NOMO-1 (cell line): ENCODE measurements around the gene DDI1.
"Not testable (repeated sequence)": the region's sequence is repeated elsewhere in the genome, so short reads cannot be mapped to it uniquely, and the experiment has no call there.

Source experiments
- DNase-seq, 2 experiments: peaks; one replicate each; lab custom pipeline; 2025; ENCODE audit not compliant: unreplicated experiment in 2 of 2; lab: John Stamatoyannopoulos, UW

Gene DDI1

DNA sequence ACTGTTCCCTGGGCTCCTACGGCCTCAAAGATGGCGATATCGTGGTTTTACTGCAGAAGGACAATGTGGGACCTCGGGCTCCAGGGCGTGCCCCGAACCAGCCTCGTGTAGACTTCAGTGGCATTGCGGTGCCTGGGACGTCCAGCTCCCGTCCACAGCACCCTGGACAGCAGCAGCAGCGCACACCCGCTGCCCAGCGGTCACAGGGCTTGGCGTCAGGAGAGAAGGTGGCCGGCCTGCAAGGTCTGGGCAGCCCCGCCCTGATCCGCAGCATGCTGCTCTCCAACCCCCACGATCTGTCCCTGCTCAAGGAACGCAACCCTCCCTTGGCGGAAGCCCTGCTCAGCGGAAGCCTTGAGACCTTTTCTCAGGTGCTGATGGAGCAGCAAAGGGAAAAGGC, 555 bp downstream of the DDI1 start:
- DNase-seq, result no peak

DNA sequence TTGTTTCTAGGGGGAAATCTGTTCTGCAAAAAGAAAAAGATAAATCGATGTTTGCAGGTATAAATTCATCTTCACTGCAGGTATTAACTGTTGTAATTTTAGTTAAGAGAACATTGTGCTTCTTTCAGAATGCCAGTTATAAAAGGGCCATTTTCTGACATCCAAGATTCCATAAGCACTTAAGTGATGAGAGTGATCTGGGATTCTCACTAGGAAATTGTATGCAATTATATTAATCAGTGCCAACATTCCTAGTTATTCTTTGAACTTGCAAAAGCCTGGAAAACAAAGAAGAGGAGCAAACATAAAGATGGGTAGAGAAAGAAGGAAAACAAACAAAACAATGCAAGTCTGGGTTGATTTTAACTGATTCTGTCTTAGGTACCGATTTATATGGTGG, 5.4 kb downstream of the DDI1 start:
- no peak for DNase-seq

DNA sequence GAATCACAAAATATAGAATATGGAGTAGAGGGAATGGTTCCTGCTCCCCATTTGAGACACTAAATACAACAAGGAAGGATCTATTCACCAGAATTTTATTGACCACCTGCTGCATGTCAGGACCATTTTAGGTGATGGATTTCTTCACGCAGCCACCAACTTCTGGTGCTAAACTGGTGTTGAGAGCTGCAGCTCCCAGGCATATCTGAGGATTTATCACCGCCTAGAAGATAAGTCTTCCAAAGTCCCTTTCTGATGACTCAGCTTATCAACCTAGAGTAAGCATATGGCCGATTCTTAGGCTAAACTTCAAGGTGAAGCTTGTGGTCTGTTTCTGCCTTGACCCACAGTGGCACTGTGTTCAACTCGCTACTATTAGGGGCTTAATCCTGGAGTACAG, 6.7 kb downstream of the DDI1 start:
- no peak for DNase-seq

DNA sequence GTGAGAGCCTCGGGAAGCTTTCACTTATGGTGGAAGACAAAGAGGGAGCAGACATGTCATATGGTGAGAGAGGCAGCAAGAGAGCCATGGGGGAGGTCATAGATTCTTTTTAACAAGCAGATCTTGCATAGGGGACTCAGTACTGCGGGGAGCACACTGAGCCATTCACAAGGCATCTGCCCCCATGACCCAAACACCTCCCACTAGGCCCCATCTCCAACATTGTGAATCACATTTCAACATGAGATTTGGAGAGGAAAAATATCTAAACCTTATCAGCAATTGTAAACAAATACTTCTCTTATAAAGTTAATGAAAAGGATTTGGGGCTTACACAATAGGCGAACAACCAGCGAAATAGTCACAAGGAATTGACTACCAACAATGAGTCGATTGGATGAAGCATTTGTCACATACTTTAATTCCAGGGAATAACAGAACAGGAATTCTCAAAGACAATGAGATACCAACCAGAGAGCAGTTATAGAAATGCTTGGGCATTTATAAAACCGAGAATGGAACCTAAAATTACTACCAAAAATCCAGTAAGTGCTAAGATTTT, 7.3 kb downstream of the DDI1 start:
- DNase-seq, result no peak

DNA sequence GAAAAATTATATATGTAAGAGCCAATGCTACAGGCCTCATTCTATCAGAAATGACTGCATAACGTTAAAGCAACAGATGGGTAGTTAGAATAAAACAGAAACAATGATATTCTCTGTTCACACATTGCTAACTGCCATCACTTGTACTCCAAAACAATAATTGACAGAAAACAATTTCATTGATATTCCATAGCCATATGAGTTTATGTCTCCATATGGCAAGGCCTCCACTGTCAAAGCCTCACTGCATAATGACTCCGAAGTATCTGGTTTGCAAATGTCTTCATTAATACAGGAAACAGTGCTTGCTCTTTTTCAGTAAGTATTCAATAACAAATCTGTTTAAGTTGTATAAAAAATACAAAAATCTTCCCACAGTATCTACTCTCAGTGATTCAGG, 9.9 kb downstream of the DDI1 start:
- no peak for DNase-seq

DNA sequence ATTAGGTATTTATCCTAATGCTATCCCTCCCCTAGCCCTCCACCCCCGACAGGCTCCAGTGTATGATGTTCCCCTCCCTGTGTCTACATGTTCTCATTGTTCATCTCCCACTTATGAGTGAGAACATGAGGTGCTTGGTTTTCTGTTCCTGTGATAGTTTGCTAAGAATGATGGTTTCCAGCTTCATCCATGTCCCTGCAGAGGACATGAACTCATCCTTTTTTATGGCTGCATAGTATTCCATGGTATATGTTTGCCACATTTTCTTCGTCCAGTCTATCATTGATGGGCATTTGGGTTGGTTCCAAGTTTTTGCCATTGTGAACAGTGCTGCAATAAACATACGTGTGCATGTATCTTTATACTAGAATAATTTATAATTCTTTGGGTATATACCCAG, 10.4 kb downstream of the DDI1 start:
- not testable (repeated sequence) for DNase-seq

DNA sequence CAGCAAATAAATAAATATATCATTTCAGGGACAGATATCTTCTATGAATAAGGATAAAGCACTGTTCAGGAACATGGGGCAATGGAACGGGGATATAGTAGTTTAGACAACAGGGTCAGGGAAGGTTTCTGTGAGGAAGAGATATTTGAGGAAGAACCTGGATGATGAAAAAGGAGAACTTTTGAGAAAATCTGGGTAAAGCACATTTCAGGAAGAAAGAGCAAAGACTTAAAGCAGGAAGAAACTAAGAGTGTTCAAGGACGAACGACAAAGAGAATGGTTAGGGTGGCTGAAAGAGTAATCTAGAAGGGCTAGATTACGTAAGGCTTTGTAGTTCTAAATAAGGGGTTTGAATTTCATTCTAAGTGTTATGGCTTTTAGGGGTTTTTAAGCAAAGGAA, 12.7 kb downstream of the DDI1 start:
- DNase-seq, result peak in 1 of 2 experiments; percentile 32

DNA sequence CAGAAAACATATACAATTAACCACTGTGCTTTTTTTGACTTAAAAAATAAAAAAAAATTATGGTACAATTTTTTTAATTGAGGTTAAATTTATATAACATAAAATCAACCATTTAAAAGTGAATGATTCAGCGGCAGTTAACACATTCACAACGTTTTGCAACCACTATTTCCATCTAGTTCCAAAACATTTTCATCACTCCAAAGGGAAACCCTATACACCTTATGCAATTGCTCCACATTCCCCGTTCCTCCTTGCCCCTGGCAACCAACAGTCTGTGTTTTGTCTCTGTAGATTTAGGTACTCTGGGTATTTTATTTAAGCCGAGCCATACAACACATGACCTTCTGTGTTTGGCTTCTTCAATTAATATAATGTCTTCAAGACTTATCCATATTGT, 15.3 kb downstream of the DDI1 start:
- no peak for DNase-seq

DNA sequence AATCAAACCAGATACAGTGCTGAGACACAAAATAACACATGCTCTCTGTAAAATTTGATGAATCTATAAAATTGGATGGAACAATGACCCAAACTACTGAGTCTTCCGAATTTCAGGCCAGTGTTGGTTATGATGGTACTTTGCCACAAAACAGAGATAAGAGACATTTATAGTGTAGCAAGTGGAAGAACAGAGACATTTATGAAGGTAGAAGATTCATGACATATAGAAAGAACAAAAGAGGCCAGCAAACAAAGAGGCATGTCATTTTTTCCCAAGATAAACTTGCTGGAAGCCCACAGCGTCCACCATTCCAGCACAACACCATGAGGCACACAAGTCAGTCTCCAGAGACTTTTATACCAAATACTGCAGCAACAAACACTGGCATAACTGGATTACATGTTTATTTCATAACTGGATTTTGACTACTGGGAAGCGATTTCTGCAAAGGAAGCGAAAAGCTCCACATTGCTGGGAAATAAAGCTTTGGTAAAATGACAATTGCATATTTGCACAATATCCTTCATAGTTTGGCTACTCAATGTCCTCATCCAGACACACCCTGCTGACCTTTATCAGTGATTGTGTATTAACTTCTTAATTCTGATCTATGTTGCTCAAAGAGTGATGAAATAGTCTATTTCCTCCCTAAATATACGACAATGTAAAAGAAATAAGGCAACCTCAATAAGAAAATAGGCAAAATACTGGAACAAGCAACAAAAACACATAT, 17.5 kb downstream of the DDI1 start:
- DNase-seq, result no peak

DNA sequence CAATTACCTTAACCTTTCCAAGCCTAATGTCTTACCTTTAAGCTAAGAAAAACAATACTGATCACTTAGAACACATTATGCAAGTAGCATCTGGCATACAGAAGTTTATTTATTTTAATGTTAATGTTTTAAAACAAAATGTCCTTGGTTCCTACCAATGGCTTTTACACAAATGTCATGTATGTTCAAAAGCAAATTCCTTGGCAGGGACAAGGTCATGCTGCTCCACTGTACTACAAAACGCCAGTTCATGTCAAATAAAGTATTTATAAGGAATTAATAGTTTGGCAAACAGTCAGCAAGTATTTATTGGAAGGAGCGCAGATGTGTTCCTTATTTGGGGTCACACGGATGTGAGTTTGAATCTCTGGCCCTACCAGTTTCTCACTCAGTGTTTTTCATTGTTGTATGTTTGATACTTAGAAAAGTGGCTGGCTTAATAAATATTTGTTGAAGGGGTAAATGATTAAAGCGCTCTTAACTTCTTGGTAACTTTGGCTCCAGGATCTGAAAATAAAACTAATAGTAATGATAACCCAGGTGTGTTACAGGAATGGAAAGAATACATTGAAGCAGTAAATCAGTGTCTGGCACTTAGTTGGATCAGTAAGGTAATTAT, 18.6 kb downstream of the DDI1 start:
- no peak for DNase-seq

DNA sequence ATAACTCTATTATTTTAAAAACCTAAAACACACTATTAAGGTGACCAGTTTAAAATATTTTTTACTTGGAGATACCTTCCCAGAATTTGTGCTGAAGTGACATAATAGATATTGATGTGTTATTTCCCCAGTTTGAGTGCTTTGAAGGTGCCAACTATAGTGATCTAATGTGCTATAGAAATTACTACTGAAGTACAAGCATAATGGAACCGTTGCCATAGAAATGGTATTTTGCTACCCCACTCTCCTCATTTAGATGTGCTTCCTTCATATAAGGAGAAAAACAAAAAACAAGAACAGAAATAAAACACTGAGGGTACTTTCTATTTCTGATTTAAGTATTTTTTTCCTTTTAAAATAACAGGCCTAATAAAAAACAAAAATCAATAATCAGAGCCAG, 19.2 kb downstream of the DDI1 start:
- no peak for DNase-seq

DNA sequence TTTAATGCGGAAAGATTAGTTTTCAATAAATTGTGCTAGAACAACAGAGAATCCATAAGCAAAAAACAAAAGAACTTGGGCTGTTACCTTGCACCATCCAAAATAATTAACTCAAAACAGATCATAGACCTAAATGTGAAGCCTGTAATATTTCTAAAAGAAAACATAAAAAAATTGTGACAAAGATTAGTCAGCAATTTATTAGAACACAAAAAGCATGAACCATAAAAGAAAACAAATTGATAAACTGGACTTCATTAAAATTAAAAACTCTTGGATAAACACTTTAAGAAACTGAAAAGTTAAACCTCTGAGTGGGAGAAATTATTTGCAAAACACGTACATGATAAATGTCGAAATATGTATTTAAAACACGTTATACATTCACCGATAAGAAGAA, 21.5 kb downstream of the DDI1 start:
- no peak for DNase-seq

DNA sequence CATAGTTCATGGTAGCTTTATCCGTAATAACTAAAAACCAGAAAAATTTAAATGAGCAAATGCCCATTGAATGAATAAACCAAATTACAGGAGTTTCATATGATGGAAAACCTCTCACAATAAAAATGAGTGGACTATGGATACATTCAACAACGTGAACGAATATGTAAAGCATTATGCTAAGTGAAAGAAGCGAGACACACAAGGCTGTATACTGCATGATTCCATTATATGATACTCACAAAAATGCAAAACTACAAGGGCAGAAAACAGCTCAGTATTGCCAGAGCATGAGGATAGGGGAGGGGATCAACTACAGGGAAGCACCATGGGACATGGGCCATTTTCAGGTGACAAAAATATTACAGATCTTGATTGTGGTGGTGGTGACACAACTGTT, 22.2 kb downstream of the DDI1 start:
- DNase-seq, result no peak

DNA sequence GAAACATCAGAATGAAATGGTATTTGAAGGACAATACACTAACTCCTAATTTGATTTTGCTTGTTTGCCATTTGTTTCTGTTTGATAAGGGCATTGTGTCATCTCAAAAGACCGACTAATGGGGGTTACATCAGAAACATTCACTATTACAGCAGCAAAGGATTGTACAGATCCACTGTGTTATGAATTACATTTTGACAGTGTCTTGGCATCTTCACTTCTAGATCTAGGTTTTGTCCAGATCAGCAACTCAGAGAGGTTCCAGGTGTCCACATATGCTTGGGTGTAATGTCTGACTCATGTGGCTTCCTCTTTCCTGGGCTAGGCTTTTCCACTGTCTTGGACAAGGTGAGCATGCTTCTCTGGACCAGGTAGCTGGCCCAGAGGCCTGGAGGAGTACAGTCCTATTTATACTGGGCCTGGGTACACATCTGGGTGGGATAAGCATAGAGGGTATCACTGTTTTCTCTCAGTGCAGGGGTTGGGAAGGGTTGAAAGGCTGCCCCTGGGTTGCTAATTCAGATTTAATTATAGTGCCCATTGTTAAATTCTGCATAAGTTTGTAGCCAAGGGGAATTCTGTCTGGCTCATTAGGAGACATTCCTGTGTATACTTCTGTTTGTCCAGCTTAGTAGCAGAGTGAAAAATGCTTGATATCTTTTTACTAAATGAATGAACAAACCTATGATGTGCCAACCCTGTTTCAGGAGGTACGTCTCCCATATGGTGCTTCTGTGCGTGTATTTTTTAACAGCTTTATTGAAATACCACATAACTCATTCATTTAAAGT, 23.8 kb downstream of the DDI1 start:
- peak in 1 of 2 experiments; percentile 28 for DNase-seq

DNA sequence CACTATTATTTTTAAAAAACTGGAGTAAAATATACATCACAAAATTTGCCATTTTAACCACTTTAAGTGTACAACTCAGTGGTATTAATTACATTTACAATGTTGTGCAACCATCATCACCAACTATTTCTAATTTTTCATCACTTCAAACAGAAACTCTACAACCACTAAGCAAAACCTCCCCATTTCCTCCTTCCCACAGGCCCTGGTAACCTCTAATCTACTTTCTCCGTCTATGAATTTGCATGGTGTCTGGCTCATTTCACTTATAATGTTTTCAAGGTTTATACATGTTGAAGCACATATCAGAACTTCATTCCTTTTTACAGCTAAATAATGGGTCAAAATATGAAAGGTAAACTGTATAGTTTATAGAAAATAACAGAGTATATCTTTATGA, 24.4 kb downstream of the DDI1 start:
- peak; percentile 48 to 75 for DNase-seq

DNA sequence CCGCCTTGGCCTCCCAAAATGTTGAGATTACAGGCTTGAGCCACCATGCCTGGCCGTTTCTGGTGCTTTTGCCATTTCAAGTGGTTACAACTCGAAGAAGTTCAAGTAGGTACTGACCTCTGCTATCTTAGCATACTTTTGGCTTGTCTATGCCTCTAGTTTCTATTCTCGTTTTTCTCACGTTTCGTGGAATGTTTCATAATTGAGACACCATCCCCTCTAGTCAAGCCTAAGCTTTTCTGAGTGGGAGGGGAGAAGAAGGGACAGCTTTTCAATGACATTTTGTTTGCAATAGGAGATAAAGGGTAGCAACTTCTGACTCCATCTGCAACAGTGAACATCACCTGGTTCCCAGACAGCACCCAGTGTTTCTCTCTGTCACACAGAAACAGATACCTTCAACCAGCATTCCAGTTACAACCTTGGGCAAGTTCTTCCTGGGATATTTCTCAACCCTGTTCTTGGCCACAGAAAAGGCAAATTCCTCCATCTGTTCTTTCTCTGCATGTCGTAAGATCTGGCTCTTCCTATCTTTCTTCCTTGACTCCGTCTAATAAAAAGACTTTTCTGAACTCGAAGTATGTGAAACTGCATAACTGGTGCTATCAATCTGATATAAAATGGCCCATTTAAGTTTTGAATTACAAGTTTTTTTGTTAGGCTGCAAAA, 25.5 kb downstream of the DDI1 start:
- DNase-seq, result peak; percentile 65 to 84

DNA sequence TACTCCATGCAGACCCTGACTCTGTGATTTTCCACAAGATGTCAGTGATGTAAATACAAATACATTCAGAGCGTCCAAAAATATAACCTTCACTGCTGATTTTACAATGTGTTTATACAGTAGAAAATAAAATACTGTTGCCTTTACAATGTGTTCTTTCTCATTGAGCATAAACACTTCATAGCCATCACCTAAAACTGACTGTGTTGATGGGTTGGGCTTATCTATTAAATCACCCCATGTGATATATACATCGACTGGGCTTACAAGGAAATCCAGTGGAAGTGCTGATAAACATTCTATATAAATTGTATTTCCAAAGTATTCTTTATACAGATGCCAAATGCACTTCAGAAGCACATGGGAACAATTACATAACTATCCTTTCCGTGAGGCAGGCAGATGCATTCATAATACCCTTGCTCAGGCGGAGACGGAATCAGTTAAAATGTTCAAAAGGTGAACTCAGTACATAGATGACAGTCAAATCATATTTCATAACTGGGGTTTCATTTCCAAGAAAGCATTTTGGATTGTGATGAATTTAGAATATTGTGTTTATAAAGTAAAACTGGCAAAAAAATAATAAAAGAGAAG, 27.7 kb downstream of the DDI1 start:
- DNase-seq, result peak in 1 of 2 experiments; percentile 55

DNA sequence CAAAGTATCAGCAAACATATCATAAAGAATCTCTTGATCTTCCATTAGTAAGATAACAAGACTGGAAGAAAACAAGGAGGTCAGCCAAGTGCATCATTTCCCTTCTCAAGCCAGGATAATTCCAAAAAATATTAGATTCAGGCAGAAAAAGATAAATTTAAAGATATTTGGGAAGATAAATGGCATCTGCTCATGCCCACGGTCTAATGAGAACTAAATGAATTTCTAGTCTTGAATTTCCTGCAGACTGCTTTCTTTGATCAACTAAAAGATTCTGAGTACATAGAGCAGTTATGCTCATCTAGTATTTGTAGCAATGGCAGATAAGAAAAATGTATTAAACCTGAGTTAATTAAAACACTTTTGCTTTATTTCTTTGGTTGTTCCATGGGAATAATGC, 31.1 kb downstream of the DDI1 start:
- DNase-seq, result no peak

DNA sequence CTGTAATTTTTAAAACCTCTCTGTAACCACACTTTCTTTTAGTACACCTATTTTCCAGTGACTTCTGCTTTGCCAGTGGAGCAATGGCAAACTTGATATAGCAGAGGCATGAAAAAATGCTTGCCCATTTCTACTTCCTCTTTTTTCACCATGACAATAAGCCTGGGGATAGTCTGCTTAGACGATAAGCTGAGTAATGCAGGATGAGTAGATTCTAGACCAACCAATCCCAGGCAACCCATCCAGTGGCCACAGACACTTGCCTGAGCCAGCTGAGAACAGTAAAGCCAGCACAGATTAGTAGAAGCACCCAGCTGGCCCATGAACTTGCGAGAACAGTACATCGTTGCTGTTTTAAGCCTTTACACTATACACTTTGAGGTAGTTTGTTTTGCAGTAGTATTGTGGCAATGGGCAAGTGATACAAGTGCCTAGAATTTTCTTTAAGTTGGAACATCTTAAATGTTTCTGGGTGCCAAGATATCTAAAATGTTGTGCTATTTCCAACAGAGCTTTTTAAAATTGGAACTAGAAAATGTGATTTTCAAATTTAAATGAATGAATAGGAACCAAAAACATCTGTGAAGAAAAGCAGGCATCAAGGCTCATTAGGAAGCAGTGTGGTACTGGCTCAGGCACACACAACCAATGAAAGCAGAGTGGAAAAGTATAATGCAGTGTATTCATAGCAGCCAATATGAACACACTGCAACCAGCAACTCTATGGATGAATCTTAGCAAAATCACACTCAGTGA, 37.7 kb downstream of the DDI1 start:
- peak; percentile 82 to 98 for DNase-seq

DNA sequence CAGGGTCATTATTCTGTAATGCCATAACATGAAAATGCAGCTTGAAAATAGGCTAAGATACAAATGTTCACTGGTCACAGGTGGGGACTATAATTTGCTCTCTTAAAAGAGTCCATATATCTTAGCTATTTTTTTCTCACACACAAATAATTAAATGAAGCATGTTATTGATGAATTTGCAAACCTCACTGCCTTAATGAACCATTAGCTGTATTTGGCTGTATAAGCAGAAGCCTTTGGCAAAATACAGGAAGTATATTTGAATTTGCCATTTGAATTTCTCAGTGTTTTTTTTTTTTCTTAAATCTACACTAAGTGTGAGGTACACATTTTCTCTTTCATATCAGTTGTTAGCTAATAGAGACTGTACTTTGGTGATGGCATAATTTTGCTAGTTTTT, 38.7 kb downstream of the DDI1 start:
- DNase-seq, result peak in 1 of 2 experiments; percentile 9
